ENCODE measurements around the gene ASCC1. TPM values are rescaled to one million over a fixed set of nuclear protein-coding genes. Genes with fewer than 3 reads are reported as not detected.
"Not testable (repeated sequence)": the region's sequence is repeated elsewhere in the genome, so short reads cannot be mapped to it uniquely, and the experiment has no call there.

ASCC1 gene
- total RNA-seq, 2 donors from 2014 or later: 65.5 to 87.6 TPM

GRCh38 chr10:72164617-72165016 lies 51.5 kb downstream of the ASCC1 start:
- Mint-ChIP-seq H3K36me3 (peaks cover 7 to 40% of the 10 kb centered on the region in 2 donors), H3K27ac (peak overlapping the region in 1 of 2 donors; percentile 73), H3K9me3 (no peaks in the 10 kb centered on the region)
- DNase-seq (ENCODE audit: low spot score in 2 of 2): no peak
- no peak for ATAC-seq

- peak; percentile 95 to 98 for ATAC-seq
- peak in 1 of 2 donors; percentile 17 for DNase-seq (ENCODE audit: low spot score in 2 of 2)
- H3K27ac Mint-ChIP-seq: peak overlapping the region; percentile 24 to 81
- peaks cover 15 to 46% of the 10 kb centered on the region in 2 donors for H3K36me3 Mint-ChIP-seq
- no peaks in the 10 kb centered on the region for H3K9me3 Mint-ChIP-seq
Measured at GRCh38 chr10:72162978-72163377, 53.1 kb downstream of the ASCC1 start.

- Mint-ChIP-seq H3K36me3 (peaks cover 15 to 31% of the 10 kb centered on the region in 2 donors), H3K9me3 (no peaks in the 10 kb centered on the region), H3K27ac (no peak overlapping the region)
- ATAC-seq (no peak), DNase-seq (ENCODE audit: low spot score in 2 of 2) (no peak)
Measured at GRCh38 chr10:72158176-72158575, 57.9 kb downstream of the ASCC1 start.

GRCh38 chr10:72156223-72156622 lies 59.9 kb downstream of the ASCC1 start:
- Mint-ChIP-seq H3K27ac (no peak overlapping the region), H3K9me3 (no peaks in the 10 kb centered on the region), H3K36me3 (peaks cover 9 to 32% of the 10 kb centered on the region in 2 donors)
- DNase-seq (ENCODE audit: low spot score in 2 of 2): no peak
- no peak for ATAC-seq

- H3K27ac Mint-ChIP-seq: no peak overlapping the region
- H3K9me3 Mint-ChIP-seq: no peaks in the 10 kb centered on the region
- peaks cover 0 to 25% of the 10 kb centered on the region in 2 donors for H3K36me3 Mint-ChIP-seq
- DNase-seq (ENCODE audit: low spot score in 2 of 2) (no peak), ATAC-seq (no peak)
Measured at GRCh38 chr10:72152286-72152685, 63.8 kb downstream of the ASCC1 start.

- H3K9me3 Mint-ChIP-seq; H3K27ac Mint-ChIP-seq; DNase-seq (ENCODE audit: low spot score in 2 of 2); ATAC-seq: not testable (repeated sequence)
- H3K36me3 Mint-ChIP-seq: peaks cover 0 to 20% of the 10 kb centered on the region in 2 donors
Measured at GRCh38 chr10:72150746-72151478, 65.2 kb downstream of the ASCC1 start.

GRCh38 chr10:72147324-72147584 lies 68.8 kb downstream of the ASCC1 start:
- not testable (repeated sequence) for DNase-seq (ENCODE audit: low spot score in 2 of 2); H3K27ac Mint-ChIP-seq; H3K9me3 Mint-ChIP-seq; ATAC-seq
- H3K36me3 Mint-ChIP-seq: peaks cover 0 to 16% of the 10 kb centered on the region in 2 donors

GRCh38 chr10:72146559-72147323 lies 69.3 kb downstream of the ASCC1 start:
- ATAC-seq: no peak
- no peak for DNase-seq (ENCODE audit: low spot score in 2 of 2)
- no peaks in the 10 kb centered on the region for H3K9me3 Mint-ChIP-seq
- no peak overlapping the region for H3K27ac Mint-ChIP-seq
- peaks cover 0 to 13% of the 10 kb centered on the region in 2 donors for H3K36me3 Mint-ChIP-seq

GRCh38 chr10:72146071-72146470 lies 70.0 kb downstream of the ASCC1 start:
- H3K9me3 Mint-ChIP-seq: no peaks in the 10 kb centered on the region
- peak overlapping the region in 1 of 2 donors; percentile 30 for H3K27ac Mint-ChIP-seq
- peaks cover 0 to 10% of the 10 kb centered on the region in 2 donors for H3K36me3 Mint-ChIP-seq
- DNase-seq (ENCODE audit: low spot score in 2 of 2) (no peak), ATAC-seq (no peak)

GRCh38 chr10:72145657-72146056 lies 70.4 kb downstream of the ASCC1 start:
- DNase-seq (ENCODE audit: low spot score in 2 of 2) (no peak), ATAC-seq (no peak)
- H3K27ac Mint-ChIP-seq: no peak overlapping the region
- no peaks in the 10 kb centered on the region for H3K9me3 Mint-ChIP-seq
- H3K36me3 Mint-ChIP-seq: peaks cover 0 to 6% of the 10 kb centered on the region in 2 donors

GRCh38 chr10:72140850-72141249 lies 75.2 kb downstream of the ASCC1 start:
- peaks cover 7 to 11% of the 10 kb centered on the region in 2 donors for H3K36me3 Mint-ChIP-seq
- no peak for ATAC-seq

GRCh38 chr10:72140174-72140573 lies 75.9 kb downstream of the ASCC1 start:
- no peak overlapping the region for H3K27ac Mint-ChIP-seq
- no peak for DNase-seq (ENCODE audit: low spot score in 2 of 2)
- peaks cover 12 to 18% of the 10 kb centered on the region in 2 donors for H3K36me3 Mint-ChIP-seq
- no peak for ATAC-seq
- H3K9me3 Mint-ChIP-seq: no peaks in the 10 kb centered on the region

More at GRCh38 chr10:72140850-72141249, 75.2 kb downstream of the ASCC1 start:
- no peak overlapping the region for H3K27ac Mint-ChIP-seq
- no peak for DNase-seq (ENCODE audit: low spot score in 2 of 2)
- no peaks in the 10 kb centered on the region for H3K9me3 Mint-ChIP-seq

- H3K36me3 Mint-ChIP-seq: peaks cover 13 to 27% of the 10 kb centered on the region in 2 donors
- no peaks in the 10 kb centered on the region for H3K9me3 Mint-ChIP-seq
- DNase-seq (ENCODE audit: low spot score in 2 of 2) (no peak), ATAC-seq (no peak)
- H3K27ac Mint-ChIP-seq: no peak overlapping the region
Measured at GRCh38 chr10:72137583-72137982, 78.5 kb downstream of the ASCC1 start.

GRCh38 chr10:72136225-72136624 lies 79.9 kb downstream of the ASCC1 start:
- ATAC-seq; DNase-seq (ENCODE audit: low spot score in 2 of 2); H3K9me3 Mint-ChIP-seq; H3K27ac Mint-ChIP-seq: not testable (repeated sequence)
- H3K36me3 Mint-ChIP-seq: peaks cover 13 to 27% of the 10 kb centered on the region in 2 donors

GRCh38 chr10:72134785-72135767 lies 81.0 kb downstream of the ASCC1 start:
- H3K9me3 Mint-ChIP-seq: no peaks in the 10 kb centered on the region

GRCh38 chr10:72133517-72133916 lies 82.6 kb downstream of the ASCC1 start:
- Mint-ChIP-seq H3K27ac (peak overlapping the region in 1 of 2 donors; percentile 29), H3K36me3 (peaks cover 13 to 27% of the 10 kb centered on the region in 2 donors), H3K9me3 (no peaks in the 10 kb centered on the region)
- DNase-seq (ENCODE audit: low spot score in 2 of 2) (no peak), ATAC-seq (peak in 1 of 2 donors; percentile 85)

More at GRCh38 chr10:72134785-72135767, 81.0 kb downstream of the ASCC1 start:
- ATAC-seq (peak; percentile 23 to 37), DNase-seq (ENCODE audit: low spot score in 2 of 2) (no peak)
- Mint-ChIP-seq H3K27ac (peak overlapping the region; percentile 29 to 69), H3K36me3 (peaks cover 13 to 27% of the 10 kb centered on the region in 2 donors)

All from activated naive CD4-positive, alpha-beta T cell treated with anti-CD3 and anti-CD28 coated beads, Interleukin-2, amount 50 U/mL, for 72 hours (primary cell).